HG03159 (cell line): ENCODE data around the gene TRPM3.
A peak's percentile ranks its signal among the peaks of the same experiment; 100 is the strongest.

Experiments used
- ATAC-seq: cut with Tn5 transposase; IDR thresholded peaks from one replicate; pipeline ENCODE4 v1.9.1; 2021; ENCODE audit warnings: mild to moderate bottlenecking, moderate library complexity; ENCODE audit not compliant: unreplicated experiment

Gene TRPM3

DNA sequence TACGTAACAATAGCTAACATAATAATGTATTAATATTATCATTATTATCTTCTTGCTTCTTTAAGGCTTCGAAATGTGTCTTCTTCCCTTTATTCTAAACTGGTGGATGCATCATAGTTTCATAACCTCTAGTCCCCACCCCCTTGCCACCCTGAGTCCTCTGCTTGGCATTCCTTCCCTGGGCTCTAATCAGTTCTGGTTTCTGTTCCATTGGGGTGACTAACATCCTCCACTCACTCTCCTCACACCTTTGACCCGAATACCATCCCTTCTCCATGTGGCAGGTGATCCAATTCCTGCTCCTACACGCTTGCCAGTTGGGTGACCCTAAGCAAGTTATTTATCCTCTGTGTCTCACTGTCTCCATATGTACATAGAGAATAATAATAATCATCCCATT is 286.1 kb downstream of the TRPM3 start:
- ATAC-seq, result no peak

DNA sequence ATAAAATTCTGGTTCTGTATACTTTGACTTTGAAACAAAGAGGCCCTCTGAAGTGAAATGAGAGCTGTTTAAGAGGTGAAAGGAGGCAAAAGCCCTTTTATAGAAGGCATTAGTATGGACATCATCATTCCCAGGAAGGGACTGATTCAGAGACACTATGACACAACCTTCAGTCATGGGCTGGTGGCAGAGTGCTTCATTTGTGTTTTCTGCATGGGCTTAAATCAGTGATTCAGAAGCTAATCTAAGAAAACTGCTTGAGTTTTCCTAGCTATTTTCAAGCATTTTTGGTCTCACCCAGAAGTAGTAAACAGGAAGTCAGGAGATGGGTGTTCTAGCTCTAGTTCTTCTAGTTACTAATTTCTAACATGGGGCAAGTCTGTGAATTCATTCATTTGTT is 288.9 kb downstream of the TRPM3 start:
- no peak for ATAC-seq

DNA sequence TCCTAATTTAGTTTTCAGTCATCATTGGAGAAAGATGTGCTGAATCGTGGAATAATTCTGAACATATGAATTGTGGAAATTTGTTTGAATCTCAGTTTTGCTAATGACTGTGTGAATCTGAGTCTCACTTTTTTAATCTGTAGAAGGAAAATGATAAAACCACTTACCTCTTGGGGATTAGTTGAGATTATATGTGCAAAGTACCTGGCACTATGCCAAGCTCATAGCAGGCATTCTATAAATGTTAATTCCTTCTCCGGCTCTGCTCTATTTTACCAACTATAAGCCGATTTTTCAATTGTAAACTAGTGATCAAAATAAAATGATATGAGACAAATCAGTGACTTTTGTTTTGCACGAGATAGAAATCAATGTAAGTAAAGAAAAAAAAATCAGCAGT is 290.8 kb downstream of the TRPM3 start:
- ATAC-seq, result no peak

DNA sequence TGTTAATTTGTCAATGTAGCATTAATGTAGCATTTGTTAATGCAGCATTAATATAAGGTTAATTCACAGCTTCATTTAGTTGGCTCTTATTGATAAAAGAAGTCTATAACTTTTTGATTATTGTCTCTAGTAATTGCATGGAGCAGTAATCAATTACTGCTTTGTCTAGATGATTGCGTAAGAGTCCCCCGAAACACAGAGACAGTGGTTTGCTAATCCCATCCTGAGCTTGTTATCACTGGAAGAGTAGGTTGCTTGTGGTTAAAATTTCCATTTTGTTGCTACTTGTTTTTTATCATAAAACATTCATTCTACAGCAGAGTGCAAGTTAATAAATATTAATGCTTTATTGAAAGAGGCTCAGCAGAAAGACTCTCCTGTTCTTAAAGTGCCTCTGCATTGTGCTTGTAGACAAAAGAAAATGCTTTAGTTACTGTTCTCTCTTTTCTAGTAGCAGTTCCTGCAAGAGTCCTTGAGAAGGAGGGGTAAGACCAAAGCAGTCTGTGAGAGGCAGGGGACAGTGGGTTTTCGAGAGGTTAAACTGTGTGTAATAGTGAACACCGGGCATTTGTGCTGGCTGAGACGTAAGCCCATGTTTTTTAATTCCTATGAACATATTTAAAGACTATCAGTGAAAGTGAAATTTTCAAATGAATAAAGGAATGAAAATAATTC is 291.7 kb downstream of the TRPM3 start:
- ATAC-seq, result no peak

DNA sequence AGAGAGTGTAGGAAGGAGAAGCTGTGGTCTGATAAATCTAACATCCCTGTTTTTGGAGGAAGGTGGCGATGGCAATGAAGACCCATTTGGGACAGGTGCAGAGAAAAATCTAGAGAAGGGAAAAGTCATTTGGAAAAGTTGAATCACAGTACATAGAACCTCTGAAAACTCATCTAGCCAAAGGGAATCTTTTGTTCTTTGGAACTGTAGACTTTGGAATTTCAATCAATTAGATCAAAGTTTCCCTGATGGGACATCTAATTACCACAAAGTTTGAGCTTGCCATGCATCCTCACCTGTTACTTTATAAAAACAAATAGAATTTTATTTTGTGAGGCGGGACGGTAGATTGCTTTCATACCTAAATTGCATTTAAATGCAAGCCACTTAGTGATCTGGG is 294.9 kb downstream of the TRPM3 start:
- no peak for ATAC-seq

DNA sequence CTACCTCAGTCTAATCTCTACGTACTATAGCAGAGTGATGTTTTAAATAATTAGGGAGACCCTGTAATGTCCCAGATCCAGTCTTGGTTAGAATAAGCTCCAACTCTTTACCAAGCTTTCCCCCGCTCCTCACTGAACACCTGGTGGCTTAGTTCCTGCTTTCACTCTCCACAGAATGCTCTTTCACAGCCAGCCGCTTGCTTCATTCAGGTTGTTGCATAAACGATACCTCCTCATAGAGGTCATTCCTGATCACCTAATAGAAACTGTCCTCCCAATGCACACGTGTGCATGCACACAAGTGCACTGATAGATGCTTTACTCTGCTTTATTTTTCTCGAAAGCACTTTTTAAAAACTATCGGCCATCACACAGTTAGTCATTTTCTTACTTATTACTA is 298.1 kb downstream of the TRPM3 start:
- no peak for ATAC-seq

DNA sequence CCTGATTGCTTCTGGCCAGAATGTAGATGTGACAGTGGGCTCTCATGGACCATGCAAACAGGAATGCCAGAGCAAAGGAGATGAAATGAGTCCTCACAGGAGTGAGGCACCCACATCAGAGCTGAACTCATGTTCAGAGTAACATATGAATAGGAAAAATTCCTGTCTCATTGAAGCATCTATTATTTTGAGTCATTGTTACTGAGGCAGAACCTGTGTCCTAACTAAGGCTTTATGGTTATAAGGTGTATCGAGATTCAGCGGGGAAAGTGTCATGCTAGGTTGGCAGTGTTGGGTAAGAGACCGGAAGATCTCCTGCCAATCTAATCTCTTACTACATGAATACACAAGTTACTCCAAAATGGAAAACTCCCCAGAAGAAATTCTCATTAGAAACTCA is 304.1 kb downstream of the TRPM3 start:
- ATAC-seq, result no peak

DNA sequence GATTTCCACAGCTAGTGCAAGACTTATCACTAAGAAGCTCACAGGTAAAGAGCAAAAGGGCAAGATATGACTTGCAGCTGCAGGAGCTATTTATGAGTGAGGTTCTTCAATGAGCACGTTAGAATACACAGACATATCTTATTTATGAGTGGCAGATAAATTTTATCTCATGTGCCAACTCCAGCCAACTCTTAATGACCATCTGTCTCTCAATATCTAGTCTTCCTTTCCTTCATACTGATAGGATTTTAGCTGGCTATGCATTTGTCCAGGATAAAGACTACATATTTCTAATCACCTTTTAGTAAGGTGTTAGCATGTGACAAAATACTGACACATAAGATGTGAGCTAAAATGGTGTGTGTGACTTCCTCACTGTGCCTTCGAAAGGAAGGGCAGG is 304.5 kb downstream of the TRPM3 start:
- ATAC-seq, result no peak

DNA sequence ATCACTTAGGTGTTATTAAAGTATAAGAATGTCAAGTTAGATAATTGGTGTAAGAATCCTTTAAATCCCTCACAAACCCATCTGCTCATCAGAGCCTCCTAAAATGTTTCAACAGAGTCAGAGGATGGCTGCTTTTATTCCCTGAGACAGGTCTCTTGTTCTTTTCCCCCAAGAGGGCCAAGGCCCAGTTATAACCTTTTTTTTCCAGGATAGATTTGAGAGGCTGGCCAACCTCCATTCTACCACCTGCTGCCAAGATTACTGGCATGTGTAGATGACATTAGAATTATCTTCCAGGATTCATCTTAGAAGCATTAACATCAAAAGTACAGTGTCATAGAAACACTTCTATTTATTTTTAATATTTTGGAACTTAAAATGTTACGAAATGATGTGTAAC is 305.1 kb downstream of the TRPM3 start:
- ATAC-seq, result no peak

DNA sequence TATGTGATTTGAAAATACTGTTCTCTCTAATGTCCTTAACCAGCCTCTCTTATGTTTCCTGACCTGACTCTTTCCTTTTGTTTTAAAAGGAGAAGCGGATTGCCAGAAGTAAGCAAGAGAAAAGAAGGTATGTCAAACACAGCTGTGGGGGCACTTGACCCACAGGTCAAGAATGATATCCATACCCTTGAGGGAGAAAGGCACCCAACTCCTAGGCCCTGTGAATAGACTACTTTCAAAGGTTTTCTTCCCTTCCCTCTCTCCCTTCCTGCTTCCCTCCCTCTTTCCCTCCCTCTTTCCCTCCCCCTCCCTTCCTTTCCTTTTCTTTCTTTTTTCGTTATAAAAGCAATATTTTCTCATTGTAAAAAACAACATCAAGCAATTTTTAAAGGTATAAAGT is 306.8 kb downstream of the TRPM3 start:
- ATAC-seq, result no peak

DNA sequence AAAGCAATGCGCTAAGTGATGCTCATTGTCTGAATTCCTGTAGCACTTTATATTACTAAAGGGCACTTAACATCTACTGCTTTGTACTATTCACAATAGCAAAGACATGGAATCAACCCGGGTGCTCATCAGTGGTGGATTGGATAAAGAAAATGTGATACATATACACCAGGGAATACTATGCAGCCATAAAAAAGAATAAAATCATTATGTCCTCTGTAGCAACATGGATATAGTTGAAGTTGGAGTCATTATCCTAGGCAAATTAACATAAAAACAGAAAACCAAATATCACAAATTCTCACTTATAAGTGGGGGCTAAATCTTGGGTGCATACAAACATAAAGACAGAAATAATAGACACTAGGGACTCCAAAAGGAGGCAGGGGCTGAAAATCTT is 308.3 kb downstream of the TRPM3 start:
- ATAC-seq, result no peak

DNA sequence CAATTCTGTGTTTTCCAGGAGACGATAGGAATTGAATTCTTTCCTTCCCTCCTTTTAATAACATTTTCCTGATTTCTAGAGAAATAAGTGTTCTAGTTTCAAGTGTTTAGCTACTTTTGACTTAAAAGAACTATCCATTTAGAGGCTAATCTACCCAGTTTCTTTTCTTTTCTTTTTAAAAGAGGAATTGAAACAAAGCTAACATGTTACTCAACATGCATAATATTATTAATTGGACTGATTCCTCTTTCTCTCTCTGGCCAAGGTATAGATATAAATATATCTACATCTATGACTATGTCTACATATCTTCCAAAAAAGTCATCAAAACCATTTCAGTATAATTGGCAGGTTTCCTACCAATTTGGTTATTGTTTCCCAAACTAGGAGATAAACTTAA is 309.8 kb downstream of the TRPM3 start:
- peak; percentile 85 for ATAC-seq

DNA sequence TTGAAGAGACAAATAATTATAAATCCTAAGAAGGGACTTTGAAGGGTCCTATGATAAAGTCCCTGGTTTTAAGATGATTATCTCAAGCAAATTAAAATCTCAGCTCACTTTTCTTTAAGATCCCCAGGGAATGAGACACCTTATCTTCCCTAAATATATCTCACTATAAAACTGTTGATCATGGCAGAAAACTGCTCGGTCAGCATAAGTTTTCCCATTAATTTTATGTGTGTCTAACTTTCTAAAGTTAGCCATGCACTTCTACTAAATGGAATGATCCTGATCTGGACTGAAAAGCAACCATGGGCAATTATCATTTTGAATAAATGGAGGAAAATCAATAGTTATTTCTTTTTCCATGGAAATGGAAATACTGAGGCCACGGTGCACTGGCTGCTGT is 314.5 kb downstream of the TRPM3 start:
- ATAC-seq, result no peak

DNA sequence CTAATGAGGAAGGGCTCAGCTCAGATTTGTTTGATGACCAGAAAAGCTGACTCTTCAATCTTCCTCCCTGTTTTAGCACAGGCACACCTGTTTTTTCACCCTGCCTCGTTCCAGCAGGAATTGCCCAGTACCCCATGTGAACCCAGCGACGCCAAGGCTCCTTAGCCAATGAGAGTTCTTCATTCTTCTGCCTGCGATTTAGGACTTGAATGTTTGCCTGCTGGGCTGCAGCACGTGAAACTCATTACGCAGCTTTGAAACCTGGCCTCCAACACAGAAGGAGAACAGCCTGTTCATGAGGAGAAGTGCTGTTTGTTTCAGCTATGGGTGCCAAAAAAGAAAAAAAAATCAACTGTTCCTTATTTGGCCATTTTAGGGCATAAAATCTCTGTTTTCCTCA is 315.5 kb downstream of the TRPM3 start:
- no peak for ATAC-seq

DNA sequence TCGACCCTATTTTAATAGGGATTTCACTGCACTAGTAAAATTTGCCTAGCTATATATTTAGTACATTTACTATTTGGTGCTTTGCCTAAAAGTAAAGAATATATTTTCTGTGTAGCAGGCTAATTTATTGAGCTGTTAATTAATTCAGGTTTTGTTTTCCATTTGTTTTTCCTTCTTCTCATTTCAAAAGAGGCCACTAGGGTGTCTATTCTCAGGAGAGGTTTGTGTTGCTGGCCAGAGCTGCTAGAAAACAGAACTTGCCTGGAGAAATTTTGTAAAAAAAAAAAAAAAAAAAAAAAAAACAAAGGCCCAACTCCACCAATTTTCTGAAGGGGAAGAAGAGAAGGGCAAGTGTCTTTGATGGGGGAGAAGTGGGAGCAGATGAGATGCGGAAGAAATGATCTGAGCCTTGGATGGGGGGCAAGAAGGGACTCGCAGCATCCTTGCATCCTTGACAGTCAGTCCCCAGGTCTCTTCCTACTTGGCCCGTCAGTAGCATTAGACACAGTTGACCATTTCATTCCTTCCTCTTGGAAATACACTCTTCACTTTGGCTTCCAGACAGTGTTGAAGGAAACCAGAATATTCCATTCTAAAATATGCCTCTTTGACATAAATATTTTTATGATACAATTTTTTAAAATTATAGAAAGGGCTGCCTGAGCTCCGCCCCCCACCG is 318.5 kb downstream of the TRPM3 start:
- ATAC-seq, result no peak

DNA sequence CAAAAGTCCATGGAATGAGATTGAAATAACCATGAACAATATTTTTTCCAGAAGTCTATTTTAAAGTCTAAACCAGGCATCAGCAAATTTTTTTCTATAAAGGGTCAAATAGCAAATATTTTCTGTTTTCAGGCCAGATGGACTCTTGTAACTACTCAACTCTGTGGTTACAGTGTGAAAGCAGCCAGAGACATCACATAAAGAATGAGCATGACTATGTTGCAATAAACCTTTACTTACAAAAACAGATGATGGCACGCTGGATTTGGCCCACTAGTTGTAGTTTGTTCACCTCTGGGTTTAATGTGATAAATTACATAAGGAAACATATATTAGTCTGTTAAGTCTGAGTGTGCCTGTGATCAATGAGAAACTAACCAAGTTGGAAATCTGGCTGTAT is 319.2 kb downstream of the TRPM3 start:
- no peak for ATAC-seq

DNA sequence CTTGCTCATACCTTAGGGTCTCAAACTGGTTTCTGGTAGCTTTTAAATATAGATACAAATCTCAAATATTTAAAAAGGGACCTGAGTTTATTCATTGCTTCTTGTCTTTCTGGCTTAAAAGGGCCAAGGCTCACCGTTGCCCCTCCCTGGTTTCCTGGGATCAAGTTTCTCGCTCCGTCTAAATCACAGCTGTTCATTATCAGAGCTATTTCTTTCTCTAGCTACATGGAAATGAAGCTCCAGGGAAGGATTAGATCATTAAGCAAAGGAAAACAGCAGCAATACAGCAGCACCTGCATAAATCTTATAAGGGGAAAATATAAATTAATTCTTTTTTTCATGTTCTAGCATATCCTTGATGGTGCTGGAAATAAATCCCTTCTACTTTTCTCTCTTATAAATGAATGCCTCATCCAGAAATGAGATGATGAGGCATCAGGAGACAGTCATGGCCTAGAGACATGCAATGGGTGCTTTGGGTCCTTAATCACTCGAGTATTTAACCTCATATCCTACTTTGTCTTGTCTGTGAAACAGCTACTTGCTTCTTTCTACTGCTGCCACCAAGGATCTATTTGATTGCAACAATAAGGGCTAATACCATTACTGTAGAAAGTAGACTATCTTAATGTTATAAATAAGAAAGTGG is 320.1 kb downstream of the TRPM3 start:
- ATAC-seq, result no peak

DNA sequence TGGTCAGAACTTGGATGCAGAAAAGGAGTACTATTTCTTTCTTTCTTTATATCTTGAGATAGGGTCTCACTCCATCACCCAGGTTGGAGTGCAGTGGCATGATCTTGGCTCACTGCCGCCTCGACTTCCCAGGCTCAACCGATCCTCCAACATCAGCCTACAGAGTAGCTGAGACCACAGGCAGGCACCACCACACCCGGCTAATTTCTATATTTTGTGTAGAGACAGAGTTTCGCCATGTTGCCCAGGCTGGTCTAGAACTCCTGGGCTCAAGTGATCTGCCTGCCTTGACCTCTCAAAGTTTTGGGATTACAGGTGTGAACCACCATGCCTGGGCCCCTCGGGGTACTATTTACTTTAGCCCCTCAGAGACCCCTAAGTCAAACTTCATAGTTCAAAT is 323.4 kb downstream of the TRPM3 start:
- no peak for ATAC-seq

DNA sequence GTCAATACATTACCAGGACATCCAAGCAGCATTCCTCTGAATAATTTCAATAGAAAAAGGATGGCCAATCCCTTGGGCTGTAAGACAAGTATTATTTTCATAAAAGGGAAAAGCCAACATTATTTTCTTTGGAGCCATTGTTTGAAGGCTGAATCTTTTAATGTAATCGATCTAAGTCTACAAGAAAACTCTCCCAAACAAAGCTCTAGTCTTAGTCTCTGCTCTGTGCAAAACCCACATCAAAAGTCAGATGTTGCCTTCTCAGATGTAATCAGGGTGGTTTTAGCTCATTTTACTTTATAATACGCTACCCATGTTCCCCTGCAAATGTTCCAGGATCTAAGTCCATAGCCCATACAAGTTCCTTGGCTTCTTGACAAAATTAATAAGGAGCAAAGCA is 325.6 kb downstream of the TRPM3 start:
- ATAC-seq, result no peak

DNA sequence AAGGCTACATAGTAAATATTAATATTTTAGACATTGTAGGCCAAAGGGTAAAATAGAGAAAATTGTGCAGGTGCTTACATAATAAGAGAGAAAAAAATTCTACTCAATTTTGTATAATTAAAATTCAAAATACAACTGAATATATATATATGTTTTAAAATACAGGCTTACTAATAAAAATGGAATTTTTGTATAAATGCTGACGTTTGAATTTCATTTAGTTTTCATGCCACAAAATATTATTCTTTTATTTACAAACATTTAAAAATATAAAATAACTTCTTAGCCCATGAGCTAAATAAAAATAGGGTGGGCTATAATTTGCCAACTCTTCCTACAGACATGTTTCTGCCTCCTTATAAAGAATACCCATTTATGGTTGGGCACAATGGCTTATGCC is 328.6 kb downstream of the TRPM3 start:
- ATAC-seq, result no peak

DNA sequence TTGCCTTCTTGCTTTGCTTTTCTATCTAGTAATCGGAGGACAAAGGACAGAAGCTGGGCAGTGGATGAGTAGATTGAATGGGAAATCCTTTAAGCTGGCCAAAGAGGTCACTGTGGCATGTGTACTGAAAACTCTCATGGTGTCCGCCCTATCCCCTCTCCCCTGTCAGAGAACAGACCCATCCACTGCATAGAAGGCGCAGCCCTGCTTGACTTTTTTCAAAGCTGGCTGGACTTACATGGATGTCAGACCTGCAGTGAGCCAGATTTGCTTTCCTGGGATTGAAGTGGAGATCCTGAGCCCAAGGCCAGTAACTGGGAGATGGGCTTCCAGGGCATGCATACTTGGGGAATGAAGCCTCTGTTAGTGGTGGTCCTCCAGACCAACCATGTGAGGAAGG is 329.5 kb downstream of the TRPM3 start:
- no peak for ATAC-seq

DNA sequence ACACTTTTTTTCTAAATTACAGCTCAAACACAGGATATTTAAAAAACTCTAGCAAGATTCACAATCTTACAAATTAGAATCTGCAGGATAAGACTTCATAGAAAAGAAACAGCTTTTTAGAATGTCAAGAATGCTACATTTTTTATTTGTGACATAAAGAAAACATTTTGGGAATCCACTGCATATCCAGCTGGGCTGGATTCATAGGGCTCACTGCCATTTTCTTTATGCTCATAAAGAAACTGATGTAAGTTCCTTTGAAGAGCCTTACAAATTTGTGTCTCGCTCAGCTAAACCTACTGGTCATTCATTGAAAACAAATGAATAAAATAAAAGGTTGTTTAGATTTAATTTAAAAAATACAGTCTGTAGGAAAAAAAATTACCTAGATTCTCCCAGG is 332.3 kb downstream of the TRPM3 start:
- ATAC-seq, result no peak

DNA sequence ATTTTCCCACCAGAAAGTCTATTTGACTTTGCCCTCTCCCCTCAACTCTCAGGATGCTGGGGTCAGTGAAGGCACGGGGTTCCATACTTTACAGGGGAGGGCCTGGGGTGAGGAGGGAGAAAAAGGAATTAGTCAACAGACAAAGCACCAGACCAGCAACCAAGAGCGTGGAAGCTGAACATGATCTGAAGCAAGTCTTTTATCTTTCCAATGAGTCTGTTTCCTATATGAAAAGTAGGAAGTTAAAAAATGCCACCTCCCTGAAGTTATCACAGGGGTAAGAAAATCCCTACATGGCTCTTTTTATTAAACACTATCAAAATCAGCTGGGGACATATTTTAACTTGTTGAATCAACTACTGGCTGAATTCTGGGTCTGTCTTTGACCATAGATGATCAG is 337.0 kb downstream of the TRPM3 start:
- no peak for ATAC-seq
